Measurements from ENCODE around the gene GEMIN4. TPM values are rescaled to one million over a fixed set of nuclear protein-coding genes. Genes with fewer than 3 reads are reported as not detected.
"Not testable (repeated sequence)": the region's sequence is repeated elsewhere in the genome, so short reads cannot be mapped to it uniquely, and the experiment has no call there.

The GEMIN4 gene
- total RNA-seq, 1 donor from 2014 or later: 18.4 TPM

DNA sequence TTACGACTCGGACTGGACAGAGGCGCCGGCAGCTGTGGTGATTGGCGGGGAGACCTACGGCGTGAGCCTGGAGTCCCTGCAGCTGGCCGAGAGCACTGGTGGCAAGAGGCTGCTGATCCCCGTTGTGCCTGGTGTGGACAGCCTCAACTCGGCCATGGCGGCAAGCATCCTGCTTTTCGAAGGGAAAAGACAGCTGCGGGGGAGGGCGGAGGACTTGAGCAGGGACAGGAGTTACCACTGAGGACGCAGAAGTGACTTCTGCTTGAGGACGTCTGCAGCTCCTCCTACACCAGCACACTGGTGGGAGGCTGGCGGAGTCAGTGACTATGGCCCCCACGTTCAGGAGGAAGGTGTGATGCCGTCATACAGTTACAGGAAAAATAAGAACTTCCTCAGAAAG lies 39.8 kb upstream of the GEMIN4 start:
- Mint-ChIP-seq H3K4me3 (ENCODE audit: unreplicated experiment) (no peak overlapping the region), H3K27me3 (ENCODE audit: low read depth, unreplicated experiment) (no peaks in the 10 kb centered on the region), H3K9me3 (ENCODE audit: unreplicated experiment) (no peaks in the 10 kb centered on the region), H3K36me3 (ENCODE audit: low read depth, unreplicated experiment) (peaks cover 21% of the 10 kb centered on the region), H3K27ac (ENCODE audit: unreplicated experiment) (peak overlapping the region; percentile 12), H3K4me1 (ENCODE audit: low read depth, unreplicated experiment) (peaks cover 18% of the 10 kb centered on the region)
- DNase-seq (ENCODE audit: low read depth) (no peak), FAIRE-seq (no peak)
- Histone ChIP-seq H3K27me3 (ENCODE audit: insufficient read depth, low read length) (no peaks in the 10 kb centered on the region), H3K9me3 (ENCODE audit: insufficient read depth, low read depth, low read length) (no peaks in the 10 kb centered on the region), H2AFZ (ENCODE audit: low read depth, low read length) (no peak overlapping the region), H3K4me3 (ENCODE audit: insufficient read depth, low read depth, low read length) (no peak overlapping the region), H4K20me1 (ENCODE audit: insufficient read depth, low read length) (peaks cover 23% of the 10 kb centered on the region), H3K9ac (ENCODE audit: low read length) (no peak overlapping the region), H3K4me2 (ENCODE audit: low read length) (no peak overlapping the region), H3K79me2 (ENCODE audit: insufficient read depth, low read length) (peaks cover 13% of the 10 kb centered on the region), H3K27ac (ENCODE audit: low read depth, low read length) (no peak overlapping the region), H3K36me3 (ENCODE audit: insufficient read depth, low read length) (peaks cover 17% of the 10 kb centered on the region), H3K4me1 (ENCODE audit: insufficient read depth, low read length) (peaks cover 16% of the 10 kb centered on the region)
- TF ChIP-seq EZH2 (IDR thresholded peaks at IDR 0.05; ENCODE audit: insufficient read depth, low read length): no peak
- TF ChIP-seq, protein P1, sequence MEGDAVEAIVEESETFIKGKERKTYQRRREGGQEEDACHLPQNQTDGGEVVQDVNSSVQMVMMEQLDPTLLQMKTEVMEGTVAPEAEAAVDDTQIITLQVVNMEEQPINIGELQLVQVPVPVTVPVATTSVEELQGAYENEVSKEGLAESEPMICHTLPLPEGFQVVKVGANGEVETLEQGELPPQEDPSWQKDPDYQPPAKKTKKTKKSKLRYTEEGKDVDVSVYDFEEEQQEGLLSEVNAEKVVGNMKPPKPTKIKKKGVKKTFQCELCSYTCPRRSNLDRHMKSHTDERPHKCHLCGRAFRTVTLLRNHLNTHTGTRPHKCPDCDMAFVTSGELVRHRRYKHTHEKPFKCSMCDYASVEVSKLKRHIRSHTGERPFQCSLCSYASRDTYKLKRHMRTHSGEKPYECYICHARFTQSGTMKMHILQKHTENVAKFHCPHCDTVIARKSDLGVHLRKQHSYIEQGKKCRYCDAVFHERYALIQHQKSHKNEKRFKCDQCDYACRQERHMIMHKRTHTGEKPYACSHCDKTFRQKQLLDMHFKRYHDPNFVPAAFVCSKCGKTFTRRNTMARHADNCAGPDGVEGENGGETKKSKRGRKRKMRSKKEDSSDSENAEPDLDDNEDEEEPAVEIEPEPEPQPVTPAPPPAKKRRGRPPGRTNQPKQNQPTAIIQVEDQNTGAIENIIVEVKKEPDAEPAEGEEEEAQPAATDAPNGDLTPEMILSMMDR (IDR thresholded peaks at IDR 0.05; ENCODE audit: insufficient read depth, low read depth, low read length): no peak

DNA sequence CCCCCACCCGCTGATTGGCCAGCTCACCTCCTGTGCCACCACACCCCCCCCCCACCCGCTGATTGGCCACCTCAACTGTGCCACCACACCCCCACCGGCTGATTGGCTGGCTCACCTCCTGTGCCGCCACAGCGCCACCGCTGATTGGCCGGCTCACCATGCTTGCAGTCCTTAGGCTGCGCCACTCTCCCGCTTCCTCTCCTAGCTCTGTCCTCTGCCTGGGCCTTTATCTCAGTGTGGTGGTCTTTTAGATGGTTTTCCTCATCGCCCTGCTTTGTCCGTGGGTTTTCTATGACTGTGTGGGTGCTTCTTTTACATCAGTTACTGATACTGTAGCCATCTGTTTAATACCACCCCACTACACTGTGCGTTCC lies 38.8 kb upstream of the GEMIN4 start:
- DNase-seq (ENCODE audit: low read depth); H3K9me3 ChIP-seq (ENCODE audit: insufficient read depth, low read depth, low read length); H3K27me3 Mint-ChIP-seq (ENCODE audit: low read depth, unreplicated experiment); H3K9ac ChIP-seq (ENCODE audit: low read length); FAIRE-seq; H3K27me3 ChIP-seq (ENCODE audit: insufficient read depth, low read length); H3K9me3 Mint-ChIP-seq (ENCODE audit: unreplicated experiment); H3K4me3 Mint-ChIP-seq (ENCODE audit: unreplicated experiment); H3K4me2 ChIP-seq (ENCODE audit: low read length); H2AFZ ChIP-seq (ENCODE audit: low read depth, low read length); H3K27ac ChIP-seq (ENCODE audit: low read depth, low read length); H3K4me3 ChIP-seq (ENCODE audit: insufficient read depth, low read depth, low read length): not testable (repeated sequence)
- Mint-ChIP-seq H3K27ac (ENCODE audit: unreplicated experiment) (peak overlapping the region; percentile 20), H3K4me1 (ENCODE audit: low read depth, unreplicated experiment) (peaks cover 16% of the 10 kb centered on the region), H3K36me3 (ENCODE audit: low read depth, unreplicated experiment) (peaks cover 13% of the 10 kb centered on the region)
- Histone ChIP-seq H3K4me1 (ENCODE audit: insufficient read depth, low read length) (peaks cover 16% of the 10 kb centered on the region), H3K36me3 (ENCODE audit: insufficient read depth, low read length) (peaks cover 17% of the 10 kb centered on the region), H3K79me2 (ENCODE audit: insufficient read depth, low read length) (peaks cover 14% of the 10 kb centered on the region), H4K20me1 (ENCODE audit: insufficient read depth, low read length) (peaks cover 23% of the 10 kb centered on the region)

DNA sequence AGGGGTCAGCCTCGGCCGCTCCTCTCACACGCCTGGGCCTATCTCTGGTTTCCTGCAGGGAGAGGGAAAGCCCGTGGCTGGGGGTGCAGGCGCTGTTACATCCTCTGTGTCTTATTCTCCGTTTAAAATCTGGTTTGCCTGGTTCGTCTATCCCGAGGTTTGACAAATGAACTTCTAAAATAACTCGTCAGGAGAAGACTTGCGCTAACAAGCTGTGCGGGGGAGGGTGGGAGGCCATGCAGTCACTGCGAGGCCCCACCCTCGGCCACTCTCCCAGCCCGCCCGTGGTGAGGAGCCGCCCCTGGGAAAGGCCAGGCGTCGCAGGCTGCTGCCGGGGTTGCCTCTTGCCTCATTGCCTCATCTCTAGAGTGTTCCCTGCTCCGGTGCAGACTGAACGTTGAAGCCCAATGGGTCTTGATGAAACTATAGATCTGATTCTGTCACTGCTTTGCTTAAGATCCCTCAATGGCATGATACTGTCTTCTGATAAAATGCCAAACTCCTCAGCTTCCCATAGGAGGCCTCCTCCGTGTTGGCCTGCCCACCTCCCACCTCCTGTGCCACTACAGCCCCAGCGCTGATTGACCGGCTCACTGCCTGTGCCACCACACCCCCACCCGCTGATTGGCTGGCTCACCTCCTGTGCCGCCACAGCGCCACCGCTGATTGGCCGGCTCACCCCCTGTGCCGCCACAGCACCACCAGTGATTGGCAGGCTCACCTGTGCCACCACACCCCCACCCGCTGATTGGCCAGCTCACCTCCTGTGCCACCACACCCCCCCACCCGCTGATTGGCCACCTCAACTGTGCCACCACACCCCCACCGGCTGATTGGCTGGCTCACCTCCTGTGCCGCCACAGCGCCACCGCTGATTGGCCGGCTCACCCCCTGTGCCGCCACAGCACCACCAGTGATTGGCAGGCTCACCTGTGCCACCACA lies 38.1 kb upstream of the GEMIN4 start:
- Histone ChIP-seq H3K36me3 (ENCODE audit: insufficient read depth, low read length) (peaks cover 17% of the 10 kb centered on the region), H3K4me1 (ENCODE audit: insufficient read depth, low read length) (peaks cover 15% of the 10 kb centered on the region), H3K79me2 (ENCODE audit: insufficient read depth, low read length) (peaks cover 21% of the 10 kb centered on the region), H4K20me1 (ENCODE audit: insufficient read depth, low read length) (peaks cover 23% of the 10 kb centered on the region)
- peaks cover 13% of the 10 kb centered on the region for H3K36me3 Mint-ChIP-seq (ENCODE audit: low read depth, unreplicated experiment)
- H2AFZ ChIP-seq (ENCODE audit: low read depth, low read length); H3K4me3 ChIP-seq (ENCODE audit: insufficient read depth, low read depth, low read length); H3K27ac Mint-ChIP-seq (ENCODE audit: unreplicated experiment); H3K9ac ChIP-seq (ENCODE audit: low read length); H3K4me2 ChIP-seq (ENCODE audit: low read length); H3K4me3 Mint-ChIP-seq (ENCODE audit: unreplicated experiment); H3K27me3 ChIP-seq (ENCODE audit: insufficient read depth, low read length); H3K27me3 Mint-ChIP-seq (ENCODE audit: low read depth, unreplicated experiment); H3K27ac ChIP-seq (ENCODE audit: low read depth, low read length); H3K9me3 Mint-ChIP-seq (ENCODE audit: unreplicated experiment); H3K9me3 ChIP-seq (ENCODE audit: insufficient read depth, low read depth, low read length); FAIRE-seq: not testable (repeated sequence)
- peak; percentile 8 for DNase-seq (ENCODE audit: low read depth)
- peaks cover 16% of the 10 kb centered on the region for H3K4me1 Mint-ChIP-seq (ENCODE audit: low read depth, unreplicated experiment)

All from astrocyte (in vitro differentiated cells and primary cell).